Adrenal gland (tissue), 12 donors: ENCODE measurements around the gene NPHS2. TPM values are rescaled to one million over a fixed set of nuclear protein-coding genes. Genes with fewer than 3 reads are reported as not detected.
"Not testable (repeated sequence)": the region's sequence is repeated elsewhere in the genome, so short reads cannot be mapped to it uniquely, and the experiment has no call there.

Experiments
- DNase-seq, 7 donors: peaks; one replicate each; pipeline ENCODE4 v3.0.0-alpha.2; 2019 to 2020
- H3K27ac ChIP-seq, 5 donors: fragments of 200-600 bp; sonication (generic) in 4 of 5; 1 replicate in 3 of 5; 2 replicates in 2 of 5; pipeline versions ENCODE4 v1.5.1 to v1.8.0; 2016 to 2020; ENCODE audit warnings: mild to moderate bottlenecking in 1 of 5
- H3K27me3 ChIP-seq: fragments of 200-600 bp; 2 replicates; pipeline ENCODE4 v1.8.0; 2021
- H3K36me3 ChIP-seq, 2 donors: fragments of 200-600 bp; replicated peaks in 1 of 2; 1 replicate in 1 of 2; 2 replicates in 1 of 2; pipeline versions ENCODE4 v1.5.1 to v1.8.0; 2018 to 2022
- H3K4me1 ChIP-seq, 2 donors: fragments of 200-600 bp; replicated peaks in 1 of 2; 1 replicate in 1 of 2; 2 replicates in 1 of 2; pipeline versions ENCODE4 v1.5.1 to v1.8.0; 2018 to 2021
- H3K4me3 ChIP-seq, 4 donors: fragments of 200-600 bp; sonication (generic) in 3 of 4; one replicate each; pipeline ENCODE4 v1.5.1; 2016 to 2018
- H3K9me3 ChIP-seq, 3 donors: fragments of 200-600 bp; sonication (generic) in 1 of 3; replicated peaks in 1 of 3; 1 replicate in 2 of 3; 2 replicates in 1 of 3; pipeline versions ENCODE4 v1.5.1 to v1.8.0; 2016 to 2021
- CTCF ChIP-seq, 6 experiments: fragments of 450-650 bp in 4 of 6; fragments of 200-600 bp in 2 of 6; sonication (generic) in 1 of 6; IDR thresholded peaks; 1 replicate in 5 of 6; 2 replicates in 1 of 6; pipeline versions ENCODE4 v1.5.1 to v1.8.0; 2016 to 2021; ENCODE audit warnings: antibody characterized with exemption in 6 of 6, mild to moderate bottlenecking in 2 of 6, moderate library complexity in 1 of 6
- POLR2A ChIP-seq, 2 donors: fragments of 450-650 bp; IDR thresholded peaks; one replicate each; pipeline ENCODE4 v1.6.1; 2017; ENCODE audit warnings: antibody characterized with exemption in 2 of 2, mild to moderate bottlenecking in 2 of 2, moderate library complexity in 1 of 2
- WGBS, 4 donors: extraction: QIAGEN DNeasy Blood & Tissue Kit in 2 of 4; methylation state at CpG; one replicate each; pipeline versions ENCODE4 v1.1.5 to v1.1.7; 2013 to 2017; 5-methylcytosine and 5-hydroxymethylcytosine counted together
- intact Hi-C, 2 donors: fragments of 100-400 bp; cut with DNase I; formaldehyde crosslinking; loops; one replicate each; pipeline versions ENCODE4 v1.14.1 to v1.15.0; 2022 to 2023
- polyA plus RNA-seq, 3 donors: library from polyadenylated mRNA; stranded (reverse); fragments of 200-250 nt in 2 of 3; fragments of 350-450 nt in 1 of 3; fragmentation: Illumina TruSeq in 1 of 3; extraction: RNeasy Lipid Tissue Mini Kit (QIAGEN cat#74804) in 1 of 3; gene quantifications; one replicate each; pipeline ENCODE4 v1.2.3, GENCODE V29; 2013 to 2014
- total RNA-seq, 9 donors: library from RNA; depleted of rRNA in 4 of 9; stranded (reverse); fragments of >200 nt in 4 of 9; fragments of 120-200 nt in 1 of 9; fragmentation: NEBNext Ultra II Directional in 1 of 9; extraction: Animal tissue kit (Norgen Biotek cat#: 25700) in 1 of 9; gene quantifications; one replicate each; pipeline versions ENCODE4 v1.1.0 to v1.2.4, GENCODE V29; 2013 to 2023
- donor health status: healthy with polysubstance abuse.
- donor health status: Bipolar disorder and iron deficiency.
- donor health status: DM: yes; HTN: yes; CAD: no.
- donor health status: DM: no; HTN: no; CAD: no.
- donor health status: DM: no; HTN: no; CAD: no.
- donor health status: DM: yes; HTN: yes; CAD: no.

NPHS2 gene
- total and polyA plus RNA-seq, 12 donors = not detected

- peak in 6 of 7 donors; percentile 33 to 57 (median 49) for DNase-seq
- Histone ChIP-seq H3K36me3 (no peaks in the 10 kb centered on the region), H3K27me3 (no peaks in the 10 kb centered on the region), H3K9me3 (no peaks in the 10 kb centered on the region), H3K27ac (no peak overlapping the region), H3K4me3 (no peak overlapping the region), H3K4me1 (peaks cover 0 to 10% of the 10 kb centered on the region in 2 donors)
- WGBS, 4 donors = 23 to 38% (median 36%) methylated on average over 3 of the region's 3 CpGs
- TF ChIP-seq CTCF (IDR thresholded peaks at IDR 0.05) (no peak), POLR2A (IDR thresholded peaks at IDR 0.05) (no peak)
- intact Hi-C loops = no loop called here
Measured at GRCh38 chr1:179545321-179545720, 30.4 kb downstream of the NPHS2 start.

- no peak for DNase-seq
- H3K36me3 ChIP-seq = no peaks in the 10 kb centered on the region
- peaks cover 0 to 4% of the 10 kb centered on the region in 2 donors for H3K4me1 ChIP-seq
- no peak for TF ChIP-seq CTCF (IDR thresholded peaks at IDR 0.05)
- no peak for TF ChIP-seq POLR2A (IDR thresholded peaks at IDR 0.05)
- WGBS, 4 donors = 77 to 85% (median 81%) methylated on average over 2 of the region's 2 CpGs
- H3K4me3 ChIP-seq = no peak overlapping the region
- H3K27me3 ChIP-seq = no peaks in the 10 kb centered on the region
- H3K9me3 ChIP-seq = no peaks in the 10 kb centered on the region
- H3K27ac ChIP-seq = no peak overlapping the region
- intact Hi-C loops = no loop called here
Measured at GRCh38 chr1:179541774-179542173, 34.0 kb downstream of the NPHS2 start.

- intact Hi-C loops = no loop called here
- H3K27ac ChIP-seq = no peak overlapping the region
- no peaks in the 10 kb centered on the region for H3K9me3 ChIP-seq
- H3K36me3 ChIP-seq = no peaks in the 10 kb centered on the region
- H3K27me3 ChIP-seq = no peaks in the 10 kb centered on the region
- 65 to 86% (median 74%) methylated on average over 1 of the region's 1 CpG for WGBS, 4 donors
- DNase-seq = no peak
- TF ChIP-seq CTCF (IDR thresholded peaks at IDR 0.05) = no peak
- no peaks in the 10 kb centered on the region for H3K4me1 ChIP-seq
- no peak overlapping the region for H3K4me3 ChIP-seq
Measured at GRCh38 chr1:179530352-179530751, 45.4 kb downstream of the NPHS2 start.

- no peak for DNase-seq
- Histone ChIP-seq H3K27ac (no peak overlapping the region), H3K4me3 (no peak overlapping the region), H3K36me3 (no peaks in the 10 kb centered on the region), H3K27me3 (no peaks in the 10 kb centered on the region), H3K4me1 (no peaks in the 10 kb centered on the region), H3K9me3 (no peaks in the 10 kb centered on the region)
- 80 to 93% (median 83%) methylated on average over 7 to 8 of the region's 8 CpGs for WGBS, 4 donors
- no peak for TF ChIP-seq POLR2A (IDR thresholded peaks at IDR 0.05)
- no peak for TF ChIP-seq CTCF (IDR thresholded peaks at IDR 0.05)
- intact Hi-C loops = no loop called here
Measured at GRCh38 chr1:179529482-179530195, 46.1 kb downstream of the NPHS2 start.

GRCh38 chr1:179518544-179518943, 57.2 kb downstream of the NPHS2 start:
- H3K4me1 ChIP-seq, DNase-seq, intact Hi-C loops, H3K36me3 ChIP-seq, H3K4me3 ChIP-seq, H3K27me3 ChIP-seq, H3K27ac ChIP-seq, H3K9me3 ChIP-seq: not testable (repeated sequence)
- WGBS, 4 donors = 86 to 98% (median 91%) methylated on average over 1 of the region's 1 CpG
